B cell (primary cell): ENCODE results near the gene TTC13. TPM values are rescaled to one million over a fixed set of nuclear protein-coding genes. Genes with fewer than 3 reads are reported as not detected.

Experiments used
- ATAC-seq: fragments of 200-7000 bp; cut with Tn5 transposase; one replicate; pipeline ENCODE4 v1.10.0; 2021; ENCODE audit warnings: low read depth, mild to moderate bottlenecking, moderate number of reproducible peaks, moderate library complexity
- CTCF ChIA-PET: fragments of 350-600 bp; sonication (Branson Sonifier 250); formaldehyde crosslinking; loops from one replicate; lab custom pipeline; 2021; ENCODE audit warnings: antibody characterized with exemption, inconsistent platforms; lab: Charles Lee
- POLR2A ChIA-PET: fragments of 350-600 bp; sonication (Branson Sonifier 250); formaldehyde crosslinking; loops from one replicate; lab custom pipeline; 2021; ENCODE audit warnings: antibody characterized with exemption; lab: Charles Lee
- DNase-seq: peaks from one replicate; pipeline ENCODE4 v3.0.0; 2013
- H2AFZ ChIP-seq: 2 replicates; pipeline ENCODE4 v1.6.1; 2012; ENCODE audit warnings: mild to moderate bottlenecking, low read depth, low read length; ENCODE audit not compliant: insufficient read depth, poor library complexity, severe bottlenecking
- H3K27ac ChIP-seq, 2 donors: 1 replicate in 1 of 2; 2 replicates in 1 of 2; pipeline ENCODE4 v1.5.1; 2012 to 2013; ENCODE audit warnings: low read length in 2 of 2, mild to moderate bottlenecking in 2 of 2, moderate library complexity in 1 of 2
- H3K27me3 ChIP-seq, 4 experiments: fragments of 200-600 bp in 1 of 4; sonication (generic) in 1 of 4; replicated peaks in 1 of 4; 1 replicate in 2 of 4; 2 replicates in 2 of 4; pipeline versions ENCODE4 v1.6.1 to v1.7.0; 2013 to 2016; ENCODE audit warnings: low read length in 3 of 4, mild to moderate bottlenecking in 2 of 4, mixed read lengths in 1 of 4, moderate library complexity in 1 of 4; ENCODE audit not compliant: insufficient read depth in 4 of 4, control insufficient read depth in 3 of 4; ENCODE audit errors: control extremely low read depth in 1 of 4
- H3K36me3 ChIP-seq, 2 experiments: replicated peaks in 1 of 2; 1 replicate in 1 of 2; 2 replicates in 1 of 2; pipeline versions ENCODE4 v1.6.1 to v1.7.1; 2013; ENCODE audit warnings: low read length in 1 of 2; ENCODE audit not compliant: insufficient read depth in 2 of 2, control insufficient read depth in 1 of 2; ENCODE audit errors: control extremely low read depth in 1 of 2, extremely low read depth in 1 of 2
- H3K4me1 ChIP-seq, 2 donors: fragments of 200-600 bp in 1 of 2; sonication (generic) in 1 of 2; 1 replicate in 1 of 2; 2 replicates in 1 of 2; pipeline versions ENCODE4 v1.5.1 to v1.6.1; 2013 to 2017; ENCODE audit warnings: low read length in 2 of 2; ENCODE audit not compliant: control insufficient read depth in 2 of 2, insufficient read depth in 2 of 2
- H3K4me2 ChIP-seq: replicated peaks from 2 replicates; pipeline ENCODE3; 2012; ENCODE audit warnings: mild to moderate bottlenecking, low read depth, low read length; ENCODE audit not compliant: poor library complexity, severe bottlenecking
- H3K4me3 ChIP-seq, 5 experiments: fragments of 200-600 bp in 1 of 5; sonication (generic) in 1 of 5; 1 replicate in 3 of 5; 2 replicates in 2 of 5; pipeline versions ENCODE4 v1.5.1 to v1.7.0; 2011 to 2016; ENCODE audit warnings: low read length in 4 of 5, mild to moderate bottlenecking in 4 of 5, low read depth in 2 of 5, control low read depth in 1 of 5, moderate library complexity in 1 of 5; ENCODE audit not compliant: insufficient read depth in 1 of 5; ENCODE audit errors: control extremely low read depth in 1 of 5, extremely low read depth in 1 of 5
- H3K79me2 ChIP-seq: fragments of 200-600 bp; sonication (generic); one replicate; pipeline ENCODE4 v1.6.0; 2016; ENCODE audit warnings: low read length; ENCODE audit not compliant: control insufficient read depth, insufficient read depth
- H3K9ac ChIP-seq: fragments of 200-600 bp; sonication (generic); 2 replicates; pipeline ENCODE4 v1.6.1; 2017; ENCODE audit warnings: mild to moderate bottlenecking, low read length, moderate library complexity
- H3K9me3 ChIP-seq, 3 donors: one replicate each; pipeline versions ENCODE4 v1.6.1 to v1.7.1; 2013; ENCODE audit warnings: low read length in 2 of 3; ENCODE audit not compliant: control insufficient read depth in 2 of 3, insufficient read depth in 1 of 3; ENCODE audit errors: control extremely low read depth in 1 of 3
- H4K20me1 ChIP-seq: 2 replicates; pipeline ENCODE4 v1.6.0; 2012; ENCODE audit warnings: mild to moderate bottlenecking, low read length; ENCODE audit not compliant: insufficient read depth, control insufficient read depth, poor library complexity, severe bottlenecking
- H3K27ac Mint-ChIP-seq: one replicate; pipeline ENCODE4 v1.8.0; 2021; ENCODE audit warnings: mixed read lengths
- H3K27me3 Mint-ChIP-seq: one replicate; pipeline ENCODE4 v1.8.0; 2021; ENCODE audit warnings: mixed read lengths
- H3K4me1 Mint-ChIP-seq: one replicate; pipeline ENCODE4 v1.8.0; 2021; ENCODE audit warnings: mixed read lengths
- H3K4me3 Mint-ChIP-seq: one replicate; pipeline ENCODE4 v1.8.0; 2021; ENCODE audit warnings: mixed read lengths
- H3K9me3 Mint-ChIP-seq: one replicate; pipeline ENCODE4 v1.8.0; 2022; ENCODE audit warnings: mixed read lengths; ENCODE audit not compliant: insufficient read depth
- CTCF ChIP-seq: fragments of 200-600 bp; IDR thresholded peaks from one replicate; pipeline ENCODE4 v1.8.0; 2022; ENCODE audit warnings: antibody characterized with exemption, mild to moderate bottlenecking
- EZH2 ChIP-seq: IDR thresholded peaks from 2 replicates; pipeline ENCODE4 v1.6.1; 2012; ENCODE audit warnings: borderline replicate concordance, low read depth, mild to moderate bottlenecking, moderate library complexity, low read length; ENCODE audit not compliant: insufficient read depth, poor library complexity, severe bottlenecking
- WGBS: methylation state at CpG from one replicate; pipeline ENCODE4 v1.1.5; 2013; ENCODE audit warnings: missing lambda C conversion rate; ENCODE audit not compliant: insufficient coverage; 5-methylcytosine and 5-hydroxymethylcytosine counted together
- intact Hi-C: fragments of 100-400 bp; cut with micrococcal nuclease; formaldehyde crosslinking; loops from one replicate; pipeline ENCODE4 v1.10.0; 2022
- polyA plus RNA-seq: library from polyadenylated mRNA; depleted of rRNA; stranded (reverse); fragments of >200 nt; gene quantifications from 2 replicates; pipeline ENCODE4 v1.2.3, GENCODE V29; 2012
- total RNA-seq, 2 donors: library from RNA; stranded (reverse); fragments of 120-200 nt in 1 of 2; gene quantifications; 1 replicate in 1 of 2; 2 replicates in 1 of 2; pipeline versions ENCODE4 v1.2.3 to v1.2.4, GENCODE V29; 2013 to 2022

Gene TTC13
- total and polyA plus RNA-seq, 2 donors (not counting 1 experiment from before 2014, with no cell fraction given): 33.9 to 55.0 TPM

- WGBS: 100% methylated on average over 2 of the region's 2 CpGs
- POLR2A ChIA-PET: no interaction called here
- H3K27ac Mint-ChIP-seq: no peak overlapping the region
Observed at GRCh38 chr1:230925608-230926007, 53.1 kb downstream of the TTC13 start.

GRCh38 chr1:230923176-230923575 is 55.5 kb downstream of the TTC13 start:
- ATAC-seq (no peak), DNase-seq (no peak)
- Histone ChIP-seq H3K9ac (no peak overlapping the region), H3K9me3 (no peaks in the 10 kb centered on the region), H3K27me3 (no peaks in the 10 kb centered on the region), H3K36me3 (peaks cover 3 to 86% of the 10 kb centered on the region in 2 experiments), H2AFZ (no peak overlapping the region), H3K79me2 (no peaks in the 10 kb centered on the region), H3K4me1 (no peaks in the 10 kb centered on the region), H3K27ac (no peak overlapping the region), H4K20me1 (no peaks in the 10 kb centered on the region), H3K4me2 (no peak overlapping the region), H3K4me3 (no peak overlapping the region)
- Mint-ChIP-seq H3K9me3 (no peaks in the 10 kb centered on the region), H3K4me1 (no peaks in the 10 kb centered on the region), H3K27me3 (no peaks in the 10 kb centered on the region), H3K27ac (no peak overlapping the region), H3K4me3 (no peak overlapping the region)
- WGBS: no CpG with 5 or more reads among the region's 4 CpGs
- no peak for TF ChIP-seq EZH2
- TF ChIP-seq CTCF: no peak
- ChIA-PET CTCF (interaction anchor here (1.2 to 3.4 kb wide), 2 partner anchors 55 to 56 kb away, joined by 3 to 14 read pairs; partner anchors contain the start of genes ARV1 and TTC13), POLR2A (no interaction called here)
- intact Hi-C loops: no loop called here

More at GRCh38 chr1:230925608-230926007, 53.1 kb downstream of the TTC13 start:
- Mint-ChIP-seq H3K4me1 (no peaks in the 10 kb centered on the region), H3K27me3 (no peaks in the 10 kb centered on the region), H3K4me3 (no peak overlapping the region), H3K9me3 (no peaks in the 10 kb centered on the region)
- H3K9me3 ChIP-seq: no peaks in the 10 kb centered on the region
- H3K27me3 ChIP-seq: no peaks in the 10 kb centered on the region
- H3K79me2 ChIP-seq: no peaks in the 10 kb centered on the region
- no peak for ATAC-seq
- DNase-seq: no peak
- H2AFZ ChIP-seq: no peak overlapping the region
- H3K36me3 ChIP-seq: peaks cover 5 to 78% of the 10 kb centered on the region in 2 experiments
- no peak overlapping the region for H3K4me2 ChIP-seq
- TF ChIP-seq EZH2 (no peak), CTCF (no peak)
- intact Hi-C loops: no loop called here
- no peak overlapping the region for H3K27ac ChIP-seq
- H3K4me1 ChIP-seq: no peaks in the 10 kb centered on the region
- H3K9ac ChIP-seq: no peak overlapping the region
- no peaks in the 10 kb centered on the region for H4K20me1 ChIP-seq
- CTCF ChIA-PET: no interaction called here
- H3K4me3 ChIP-seq: no peak overlapping the region
